HG02763 (cell line): ENCODE results near the gene NOTCH1.
"Not testable (repeated sequence)": the region's sequence is repeated elsewhere in the genome, so short reads cannot be mapped to it uniquely, and the experiment has no call there.

Experiments used
- ATAC-seq: cut with Tn5 transposase; IDR thresholded peaks from one replicate; pipeline ENCODE4 v1.9.1; 2021; ENCODE audit warnings: mild to moderate bottlenecking, moderate library complexity; ENCODE audit not compliant: unreplicated experiment

NOTCH1 gene

DNA sequence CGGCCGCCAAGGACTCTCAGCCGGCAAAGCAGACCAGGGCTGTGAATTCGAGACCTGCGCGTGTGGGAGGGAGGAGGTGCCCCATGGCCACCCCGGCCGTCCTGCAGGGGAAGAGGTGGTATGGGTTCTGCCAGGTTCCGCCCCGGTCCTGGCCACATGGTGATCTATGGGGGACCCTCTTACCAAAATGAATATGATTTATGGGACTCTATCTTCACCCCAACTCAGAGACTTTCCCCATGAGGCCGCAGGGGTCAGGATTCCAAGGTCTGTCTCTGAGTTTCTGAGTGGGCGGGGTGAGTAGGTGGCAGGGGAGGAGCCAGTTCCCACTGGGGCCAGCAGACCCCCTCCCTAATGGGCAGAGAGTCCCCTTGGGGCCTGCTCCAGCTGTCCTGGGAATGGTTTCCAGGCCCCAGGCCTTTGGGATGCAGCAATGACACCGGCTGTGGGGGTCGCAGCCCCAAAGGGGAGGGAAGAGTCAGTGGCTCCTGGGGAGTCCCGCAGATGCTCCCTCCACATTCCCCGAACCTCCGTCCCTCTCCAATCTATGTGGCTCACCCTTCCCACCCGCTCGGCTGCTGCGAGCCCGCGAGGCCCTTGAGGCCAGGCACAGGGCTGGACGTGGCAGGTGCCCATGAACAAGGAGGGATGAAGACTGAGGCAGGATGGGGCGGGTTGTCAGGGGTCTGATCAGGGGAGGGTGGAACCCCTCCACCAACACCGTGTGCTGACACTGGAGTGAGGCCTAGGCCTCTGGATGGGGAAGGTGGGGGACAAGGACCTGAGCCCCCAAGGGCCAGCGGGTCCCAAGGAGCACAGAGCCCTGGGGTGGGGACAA is 20.1 kb upstream of the NOTCH1 start:
- ATAC-seq, result no peak

DNA sequence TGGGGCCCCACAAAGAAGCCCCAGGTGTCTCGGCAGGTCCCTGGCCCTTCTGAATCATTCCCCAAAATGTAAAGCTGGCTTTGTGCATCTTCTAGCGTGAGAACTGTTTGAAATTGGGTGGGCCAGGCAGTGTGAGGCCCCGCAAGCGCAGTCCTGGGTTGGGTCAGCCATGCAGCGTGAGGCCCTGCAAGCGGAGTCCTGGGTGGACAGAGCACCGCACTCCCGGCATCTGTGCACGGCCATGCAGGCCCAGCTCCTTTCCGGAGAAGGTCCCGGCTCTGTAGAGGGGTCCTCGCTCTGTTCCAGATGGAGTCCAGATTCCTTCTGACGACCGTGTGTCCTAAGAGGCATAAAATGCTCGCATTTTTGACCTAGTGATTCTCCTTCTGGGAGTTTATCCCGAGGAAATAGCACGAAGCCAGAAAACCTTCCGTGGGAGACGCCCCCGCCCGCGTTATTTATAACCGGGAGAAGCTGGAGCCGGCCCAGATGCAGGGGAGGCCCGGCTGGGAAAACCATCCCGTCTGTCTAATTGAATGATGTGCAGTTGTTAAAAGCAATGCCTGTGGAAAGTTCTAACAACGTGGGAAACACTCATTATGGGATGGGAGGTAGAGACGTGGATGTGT is 19.4 kb upstream of the NOTCH1 start:
- no peak for ATAC-seq

DNA sequence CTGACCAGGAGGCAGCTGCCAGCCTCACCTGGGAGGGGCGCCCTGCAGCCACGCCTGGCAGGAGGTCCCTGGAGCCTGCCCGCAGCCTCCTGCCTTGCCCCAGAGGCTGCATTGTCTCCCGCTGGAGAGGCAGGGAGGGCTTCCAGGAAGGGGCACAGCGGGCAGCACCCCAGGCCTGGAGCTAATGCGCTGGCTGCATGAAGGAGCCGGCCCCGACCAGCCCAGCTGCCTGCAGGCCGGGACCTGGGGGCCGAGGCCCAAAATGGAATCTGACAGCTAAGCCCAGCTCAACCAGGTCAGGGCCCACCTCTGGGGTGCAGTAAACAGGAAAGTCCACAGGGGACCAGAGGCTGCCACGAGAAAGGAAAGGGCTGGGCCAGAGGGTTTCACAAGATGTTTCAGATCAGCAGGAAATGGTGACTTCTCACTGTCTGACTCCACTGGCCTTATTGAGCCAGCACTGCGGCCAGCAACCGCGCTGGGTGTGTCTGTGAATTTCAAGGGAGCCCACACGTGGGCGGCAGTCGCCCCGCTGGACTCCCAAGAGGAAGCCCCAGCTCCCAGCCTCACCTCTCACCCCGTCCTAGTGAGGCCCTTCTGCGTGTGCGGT is 18.6 kb upstream of the NOTCH1 start:
- ATAC-seq, result no peak

DNA sequence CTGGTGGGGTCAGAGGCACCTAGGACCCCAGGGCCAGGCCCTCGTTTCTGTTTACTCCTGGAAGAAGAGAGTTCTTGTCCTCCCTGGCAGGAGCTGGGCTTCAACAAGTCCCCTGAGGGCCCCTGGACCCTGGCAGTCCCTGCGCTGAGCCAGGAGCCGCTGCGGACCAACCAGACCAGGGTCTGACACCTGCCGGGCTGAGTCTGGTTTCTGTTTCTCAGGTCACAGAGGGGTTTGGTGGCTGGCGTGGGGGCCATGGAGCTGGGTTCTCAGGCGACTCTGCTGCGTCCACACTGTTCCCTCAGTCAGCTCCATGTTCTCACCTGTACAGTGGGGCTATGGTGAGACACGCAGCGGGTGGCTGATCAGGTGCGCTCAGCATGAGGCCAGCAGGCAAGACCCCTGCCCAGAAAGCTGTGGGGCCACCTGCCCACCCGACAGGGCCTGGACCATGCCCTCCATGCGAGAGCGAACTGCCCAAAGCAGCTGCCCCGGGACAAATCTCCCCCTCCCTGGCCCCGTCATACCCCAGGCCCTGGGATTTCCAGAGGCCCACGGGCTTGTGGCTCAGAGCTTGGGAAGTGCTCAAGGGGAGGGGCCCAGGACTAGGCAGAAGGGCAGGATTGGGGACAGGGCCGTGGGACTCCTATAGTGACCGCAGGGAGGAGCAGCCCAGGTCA is 17.9 kb upstream of the NOTCH1 start:
- ATAC-seq, result no peak

DNA sequence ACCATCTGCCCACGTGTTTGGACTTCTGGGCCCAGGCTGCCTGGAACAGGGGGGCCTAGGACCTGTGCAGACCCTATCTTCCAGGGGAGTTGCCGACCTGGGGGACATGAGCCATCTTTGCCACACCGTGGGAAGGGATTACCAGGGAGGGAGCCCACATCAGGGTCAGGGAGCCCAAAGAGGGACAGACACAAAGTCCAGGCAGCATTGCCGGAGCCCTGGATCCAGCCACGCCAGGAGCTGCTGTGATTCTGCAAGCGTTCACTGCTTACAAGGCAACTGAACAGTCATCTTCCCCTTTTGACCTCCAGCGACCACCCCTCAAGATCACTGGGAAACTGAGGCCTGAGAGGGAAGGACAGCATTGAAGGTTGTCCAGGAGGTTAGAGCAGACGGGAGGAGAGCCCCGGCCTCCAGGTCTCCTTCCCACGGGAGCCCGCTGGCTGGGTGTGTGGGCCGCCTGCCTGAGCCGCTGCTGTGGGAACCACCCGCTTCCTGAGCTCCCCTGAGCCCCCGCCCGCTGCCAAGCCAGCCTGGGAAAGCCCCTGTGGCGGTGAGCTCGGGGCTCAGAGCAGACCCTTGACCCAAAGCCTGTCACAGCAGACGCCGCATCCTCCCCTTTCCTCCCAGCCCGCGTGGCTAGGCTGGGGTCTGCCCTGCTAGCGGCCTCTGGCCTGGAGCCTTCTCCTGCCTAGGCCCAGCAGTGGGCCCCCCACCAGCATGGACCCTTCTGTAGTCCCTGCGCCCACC is 17.1 kb upstream of the NOTCH1 start:
- ATAC-seq, result no peak

DNA sequence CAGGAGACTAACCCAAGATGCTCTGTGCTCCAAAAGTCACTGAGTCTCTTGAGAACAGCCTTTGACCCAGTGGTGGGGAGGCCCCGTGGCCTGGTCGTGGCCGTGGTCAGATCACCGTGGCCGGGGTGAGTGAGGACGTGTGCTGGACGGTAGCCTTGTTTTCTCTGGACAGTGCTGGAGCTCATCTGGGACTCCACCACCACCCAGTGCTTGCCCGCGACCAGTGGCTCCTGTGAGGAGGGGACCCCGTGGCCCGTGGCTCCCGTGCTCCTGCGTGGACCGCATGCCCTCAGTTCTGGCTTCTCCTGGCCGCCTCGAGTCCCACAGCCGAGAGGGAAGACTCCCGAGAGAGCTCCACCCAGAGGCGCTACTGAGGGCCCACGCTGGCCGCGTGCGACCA is 15.9 kb upstream of the NOTCH1 start:
- no peak for ATAC-seq

DNA sequence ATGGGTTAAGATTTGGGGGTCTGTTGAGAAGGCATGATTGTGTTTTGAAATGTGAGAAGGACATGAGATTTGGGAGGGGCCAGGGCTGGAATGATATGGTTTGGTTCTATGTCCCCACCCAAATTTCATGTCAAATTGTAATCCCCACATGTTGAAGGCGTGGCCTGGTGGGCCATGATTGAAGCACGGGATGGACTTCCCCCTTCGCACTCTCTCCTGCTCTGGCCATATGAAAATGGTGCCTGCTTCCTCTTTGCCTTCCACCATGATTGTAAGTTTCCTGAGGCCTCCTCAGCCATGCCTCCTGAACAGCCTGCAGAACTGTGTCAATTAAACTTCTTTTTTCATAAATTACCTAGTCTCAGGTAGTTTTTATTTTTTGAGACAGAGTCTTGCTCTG is 14.7 kb upstream of the NOTCH1 start:
- ATAC-seq, result no peak

DNA sequence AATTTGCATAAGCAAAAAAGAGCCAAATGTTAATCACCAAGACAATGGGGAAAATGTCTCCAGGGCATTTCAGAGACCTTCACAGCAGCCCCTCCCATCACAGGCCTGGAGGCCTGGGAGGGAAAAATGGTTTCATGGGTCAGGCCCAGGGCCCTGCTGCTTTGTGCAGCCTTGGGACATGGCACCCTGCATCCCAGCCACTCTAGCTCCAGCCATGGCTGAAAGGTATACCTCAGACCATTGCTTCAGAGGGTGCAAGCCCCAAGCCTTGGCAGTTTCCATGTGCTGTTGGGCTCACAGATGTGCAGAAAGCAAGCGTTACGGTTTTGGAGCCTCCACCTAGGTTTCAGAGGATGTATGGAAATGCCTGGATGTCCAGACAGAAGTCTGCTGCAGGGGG is 13.5 kb upstream of the NOTCH1 start:
- ATAC-seq, result not testable (repeated sequence)

DNA sequence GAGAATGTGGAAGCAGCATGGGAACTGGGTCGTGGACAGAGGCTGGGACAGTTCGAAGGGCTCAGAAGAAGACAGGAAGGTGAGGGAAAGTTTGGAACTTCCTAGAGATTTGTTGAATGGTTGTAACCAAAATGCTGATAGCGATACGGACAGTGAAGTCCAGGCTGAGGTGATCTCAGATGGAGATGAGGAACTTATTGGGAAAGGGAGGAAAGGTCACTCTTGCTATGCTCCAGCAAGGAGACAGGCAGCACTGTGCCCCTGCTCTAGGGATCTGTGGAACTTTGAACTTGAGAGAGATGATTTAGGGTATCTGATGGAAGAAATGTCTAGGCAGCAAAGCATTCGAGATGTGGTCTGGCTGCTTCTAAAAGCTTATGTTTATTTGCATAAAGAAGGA is 13.0 kb upstream of the NOTCH1 start:
- ATAC-seq, result not testable (repeated sequence)

DNA sequence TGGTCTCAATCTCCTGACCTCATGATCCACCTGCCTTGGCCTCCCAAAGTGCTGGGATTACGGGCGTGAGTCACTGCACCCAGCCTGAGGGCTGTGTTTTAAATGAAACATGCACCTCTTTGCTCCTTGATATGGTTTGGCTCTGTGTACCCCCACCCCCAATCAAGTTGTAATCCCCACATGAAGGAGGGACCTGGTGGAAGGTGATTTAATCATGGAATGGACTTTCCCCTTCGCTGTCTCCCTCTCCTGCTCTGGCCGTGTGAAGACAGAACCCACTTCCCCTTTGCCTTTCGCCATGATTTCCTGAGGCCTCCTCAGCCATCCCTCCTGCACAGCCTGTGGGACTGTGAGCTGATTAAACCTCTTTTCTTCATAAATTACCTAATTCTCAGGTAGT is 12.5 kb upstream of the NOTCH1 start:
- no peak for ATAC-seq

DNA sequence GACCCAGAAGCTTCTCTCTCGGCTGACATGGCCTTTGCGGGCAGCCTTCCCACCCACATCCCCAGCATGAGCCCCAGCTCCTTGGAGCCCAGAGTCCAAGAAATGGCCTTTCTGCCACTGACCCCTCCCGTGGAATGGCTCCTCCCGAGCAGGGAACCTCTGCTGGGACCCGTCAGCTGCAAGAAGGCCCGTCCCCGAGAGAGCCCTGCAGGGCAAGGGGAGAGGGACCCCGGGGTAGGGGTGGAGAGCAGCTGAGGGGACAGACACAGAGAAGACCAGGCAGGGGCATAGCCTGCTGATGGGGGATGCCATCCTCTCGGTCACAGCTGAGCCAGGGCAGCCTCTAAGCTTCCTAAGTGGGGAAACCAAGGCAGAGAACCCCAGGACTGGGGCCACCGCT is 11.2 kb upstream of the NOTCH1 start:
- no peak for ATAC-seq

DNA sequence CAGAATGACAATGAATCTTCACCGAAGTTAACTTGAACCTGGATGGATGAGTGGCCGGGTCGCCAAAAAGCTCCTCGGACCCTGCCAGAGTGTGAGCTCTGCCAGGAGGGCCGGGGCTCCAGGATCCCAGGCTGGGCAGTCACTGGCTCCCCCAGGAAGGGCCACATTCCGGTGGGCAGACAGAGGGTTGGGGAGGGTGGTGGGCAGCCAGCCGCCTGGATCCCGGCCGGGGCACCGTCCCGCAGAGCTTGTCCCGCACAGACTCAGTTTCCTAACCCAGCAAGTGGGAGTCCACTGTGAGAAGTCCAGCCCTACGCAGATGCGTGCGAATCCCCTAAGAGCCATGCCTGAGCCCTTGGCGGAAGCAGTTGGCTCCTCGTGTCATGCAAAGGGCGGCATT is 10.3 kb upstream of the NOTCH1 start:
- ATAC-seq, result no peak

DNA sequence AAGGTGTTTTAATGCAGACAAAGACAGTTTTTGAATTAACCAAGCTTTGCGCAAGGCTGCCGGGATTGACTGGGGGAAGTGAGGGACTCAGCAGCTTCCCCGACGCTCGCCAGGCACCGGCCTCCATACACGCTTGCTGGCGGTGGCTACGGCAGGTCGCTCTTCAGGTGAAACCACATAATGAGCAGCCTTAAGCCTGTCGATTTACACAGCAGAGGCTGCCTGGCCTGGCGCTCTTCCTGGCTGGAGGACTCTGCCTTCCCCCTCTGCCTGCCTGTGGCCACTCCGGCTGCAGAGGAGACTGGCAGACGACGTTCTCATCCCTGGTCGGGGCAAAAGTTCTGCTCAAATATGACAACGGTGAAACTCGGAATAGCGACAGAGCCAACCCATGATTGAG is 9.0 kb upstream of the NOTCH1 start:
- ATAC-seq, result no peak

DNA sequence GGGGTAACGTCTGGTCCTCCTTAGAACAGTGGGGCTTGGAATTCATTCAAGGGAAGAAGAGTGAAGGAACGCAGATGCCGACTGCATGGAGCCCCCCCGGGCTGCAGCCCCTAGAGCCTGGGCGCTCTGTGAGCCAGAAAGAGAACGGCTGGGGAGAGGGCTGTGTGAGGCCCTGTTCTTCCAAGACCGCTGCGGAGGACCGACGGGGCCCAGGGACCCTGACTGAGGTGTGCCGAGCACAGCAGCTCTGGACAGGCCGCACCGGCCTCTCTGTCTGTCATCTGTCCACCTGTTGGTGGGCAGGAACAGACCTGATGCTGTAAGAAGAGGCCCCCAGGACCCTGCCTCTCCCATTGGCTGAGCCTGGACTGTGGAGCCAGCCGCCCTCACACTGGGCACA is 7.7 kb upstream of the NOTCH1 start:
- no peak for ATAC-seq

DNA sequence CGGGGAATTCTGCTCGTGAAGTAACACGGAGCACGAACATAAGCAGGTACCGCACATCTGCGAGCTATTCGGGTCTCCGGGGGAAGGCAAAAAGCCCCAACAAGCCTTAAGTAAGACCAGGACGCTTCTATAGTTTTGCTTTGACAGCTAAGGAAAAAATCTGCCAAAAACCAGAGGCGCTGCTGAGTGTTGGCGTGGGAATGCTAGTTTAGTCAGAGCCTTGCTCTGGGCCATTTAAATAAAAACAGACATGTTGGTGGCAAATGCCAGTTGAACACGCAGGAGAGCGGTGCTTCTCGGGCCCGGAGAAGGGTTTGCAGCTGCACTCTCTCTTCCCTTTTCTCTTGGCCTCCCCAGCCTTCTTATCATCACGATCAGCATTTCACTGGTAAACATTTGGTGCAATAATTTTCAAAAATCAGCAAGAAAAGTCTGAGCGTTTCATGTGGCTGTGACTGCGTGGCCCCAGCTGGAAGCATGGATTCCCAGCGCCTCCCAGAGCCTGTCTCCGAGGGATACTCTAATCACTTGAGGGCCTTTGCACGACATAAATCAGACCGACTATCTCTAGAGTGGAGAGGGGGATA is 6.4 kb upstream of the NOTCH1 start:
- no peak for ATAC-seq

DNA sequence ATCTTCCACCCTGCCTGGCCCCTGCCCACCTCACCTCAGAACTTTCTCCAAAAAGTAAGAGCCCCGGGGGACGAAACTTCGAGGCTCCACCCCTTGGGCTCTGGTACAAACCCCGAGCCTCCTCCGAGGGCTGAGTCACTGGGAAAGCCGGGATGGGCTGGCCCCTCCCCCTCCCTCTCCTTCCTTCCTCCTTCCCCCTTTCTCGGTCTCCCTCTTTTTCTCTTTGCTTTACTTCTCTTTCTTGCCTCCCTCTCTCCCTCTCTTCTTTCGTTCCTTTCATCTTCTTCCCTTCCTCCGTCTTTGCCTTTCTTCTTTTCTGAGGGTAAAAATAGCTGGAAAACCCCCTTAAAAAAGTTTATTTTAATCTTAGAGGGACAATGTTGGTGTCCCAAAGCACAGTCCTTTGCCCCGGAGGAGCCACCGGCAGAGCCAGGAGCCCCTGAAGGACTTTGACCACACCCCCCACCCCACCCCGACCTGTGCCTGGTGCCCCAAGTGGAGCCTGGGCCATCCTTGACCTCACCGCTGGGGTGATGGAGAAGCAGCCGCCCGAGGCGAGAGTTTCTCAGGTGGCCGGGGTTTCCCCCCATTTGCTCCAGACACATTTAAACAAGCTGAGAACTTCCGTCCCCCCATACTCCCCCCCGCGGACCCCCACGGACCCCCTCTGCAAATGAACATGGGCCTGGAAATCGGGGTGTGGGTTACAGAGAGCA is 5.7 kb upstream of the NOTCH1 start:
- ATAC-seq, result no peak

DNA sequence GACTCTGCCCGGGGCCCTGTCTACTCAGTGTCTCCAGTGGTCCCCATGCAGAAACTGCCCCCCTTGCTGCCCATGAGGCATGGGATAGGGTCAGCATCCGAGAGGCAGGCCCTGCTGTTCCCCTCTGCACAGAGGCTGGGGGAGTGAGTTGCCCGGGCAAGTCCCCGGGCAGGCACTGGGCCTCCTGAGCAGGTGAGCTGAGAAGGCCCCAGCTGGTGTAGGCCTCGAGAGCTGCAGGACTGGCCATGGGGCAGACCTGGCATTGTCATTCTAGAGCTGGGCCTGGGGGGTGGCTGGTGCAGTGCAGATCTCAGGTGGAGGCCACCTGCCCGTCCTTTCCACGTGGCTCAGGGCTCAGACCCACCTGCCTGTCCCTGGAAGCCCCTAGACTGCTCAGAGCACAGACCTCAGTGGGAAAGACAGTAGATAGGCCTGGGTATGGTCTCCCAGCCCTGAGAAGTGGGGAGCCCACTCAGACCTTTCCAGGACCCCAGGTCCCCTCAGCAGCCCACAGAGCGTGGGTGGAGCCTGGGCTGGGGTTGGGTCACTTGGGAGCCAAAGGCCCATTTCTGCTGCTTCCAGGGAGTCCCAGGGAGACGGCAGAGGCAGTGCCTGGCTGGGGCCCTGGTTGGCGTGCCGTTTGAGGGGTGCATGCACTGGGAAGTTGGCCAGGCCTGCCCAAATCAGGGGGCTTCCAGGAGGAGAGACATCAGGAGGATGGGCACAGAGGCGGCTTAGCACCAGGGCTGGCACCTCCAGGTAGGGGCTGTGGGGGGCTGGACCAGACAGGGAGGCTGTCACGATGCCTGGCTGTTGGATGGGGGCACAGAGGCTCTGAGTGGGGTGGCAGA is 4.8 kb upstream of the NOTCH1 start:
- no peak for ATAC-seq

DNA sequence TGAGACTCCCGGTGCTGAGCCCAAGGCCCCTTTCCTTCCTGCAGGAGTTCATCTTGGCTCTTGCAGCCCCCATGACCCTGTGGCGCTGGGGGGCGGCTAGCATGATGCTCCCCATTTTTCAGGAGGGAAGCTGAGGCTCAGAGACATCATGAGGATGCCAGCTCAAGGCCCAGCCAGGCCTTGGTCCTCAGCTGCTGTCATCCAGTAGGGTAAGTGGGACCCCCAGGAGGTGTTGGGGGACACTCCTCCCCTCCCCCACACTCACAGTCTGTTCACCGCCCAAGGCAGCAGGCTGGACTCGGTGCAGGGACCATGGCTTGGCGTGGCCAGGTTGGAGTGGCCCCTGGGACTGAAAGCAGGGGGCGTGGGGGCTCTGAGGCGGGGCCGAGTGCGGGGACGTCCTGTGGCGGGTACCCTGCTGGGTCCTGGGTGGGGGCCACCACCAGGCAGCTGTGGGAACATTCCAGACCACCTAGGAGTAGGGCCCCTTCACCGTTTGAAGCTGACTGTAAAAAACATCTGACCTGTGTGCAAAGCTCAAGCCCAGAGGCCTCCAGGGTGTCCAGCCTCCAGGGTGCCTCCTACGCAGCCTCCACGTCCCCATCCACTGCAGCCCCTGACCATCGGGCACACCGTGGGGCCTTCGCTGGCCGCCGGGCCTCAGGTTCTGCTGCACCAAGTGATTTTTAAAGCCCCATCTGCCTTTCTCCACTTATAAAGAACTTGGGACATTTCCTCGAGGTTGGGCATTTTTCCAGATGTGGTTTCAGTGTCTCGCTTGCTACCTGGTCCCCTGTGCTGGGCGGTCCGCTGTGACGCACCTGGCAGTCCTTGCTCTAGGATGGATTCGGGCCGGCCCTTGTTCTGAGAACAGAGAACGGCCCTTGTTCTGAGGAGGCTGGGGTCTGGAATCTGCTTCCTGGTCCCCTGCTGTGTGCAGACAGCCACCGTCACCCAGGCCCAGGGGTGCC is 3.4 kb upstream of the NOTCH1 start:
- no peak for ATAC-seq
